BLaER1 treated with 17β-estradiol and CSF1 and Interleukin-3, amounts not matched to agents 10 nM and 100 nM (cell line): Measurements from ENCODE around the gene RHOU.
A peak's percentile ranks its signal among the peaks of the same experiment; 100 is the strongest.

Source experiments
- H3K27ac ChIP-seq, 11 experiments: shearing (Covaris generic); formaldehyde crosslinking; 2 replicates each; pipeline ENCODE4 v1.8.1; 2022
- H3K27me3 ChIP-seq, 11 experiments: shearing (Covaris generic); formaldehyde crosslinking; 2 replicates each; pipeline ENCODE4 v1.8.1; 2022
- H3K36me3 ChIP-seq, 11 experiments: shearing (Covaris generic); formaldehyde crosslinking; 2 replicates each; pipeline ENCODE4 v1.8.1; 2022
- H3K4me1 ChIP-seq, 10 experiments: shearing (Covaris generic); formaldehyde crosslinking; 2 replicates each; pipeline ENCODE4 v1.8.1; 2022
- H3K4me2 ChIP-seq, 11 experiments: shearing (Covaris generic); formaldehyde crosslinking; 2 replicates each; pipeline ENCODE4 v1.8.1; 2022
- H3K4me3 ChIP-seq, 10 experiments: shearing (Covaris generic); formaldehyde crosslinking; 2 replicates each; pipeline ENCODE4 v1.8.1; 2022
- H3K9ac ChIP-seq, 11 experiments: shearing (Covaris generic); formaldehyde crosslinking; 2 replicates each; pipeline ENCODE4 v1.8.1; 2022
- H3K9me3 ChIP-seq, 11 experiments: shearing (Covaris generic); formaldehyde crosslinking; replicated peaks in 1 of 11; 2 replicates each; pipeline ENCODE4 v1.8.1; 2022
- H4K20me1 ChIP-seq, 11 experiments: shearing (Covaris generic); formaldehyde crosslinking; 2 replicates each; pipeline ENCODE4 v1.8.1; 2022
- Cebpa-rat ChIP-seq, 11 experiments: shearing (Covaris generic); IDR thresholded peaks; 2 replicates each; pipeline ENCODE4 v1.8.1; 2022

The RHOU gene

DNA sequence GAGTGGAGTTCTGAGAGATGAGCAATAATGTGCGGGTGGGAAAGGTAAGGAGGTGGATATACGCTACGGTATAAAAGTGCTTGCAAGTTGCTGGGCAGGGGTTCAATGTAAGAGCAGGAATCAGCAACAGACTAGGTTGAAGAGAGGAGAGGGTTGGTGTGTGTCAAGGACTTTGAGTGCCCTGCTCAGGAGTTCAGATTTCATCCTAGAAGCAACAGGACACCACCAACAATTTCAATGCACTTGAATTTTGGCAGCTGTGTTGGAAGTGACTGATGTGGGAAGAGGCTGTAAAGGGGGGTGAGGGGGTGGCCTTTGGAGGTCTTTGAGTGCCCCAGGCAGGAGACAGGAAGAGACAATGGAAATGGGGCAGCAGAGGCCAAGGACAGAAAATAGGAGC is 57.3 kb downstream of the RHOU start:
- H3K27ac ChIP-seq, result peak overlapping the region in 1 of 11 experiments; percentile 29; a peak in 2 of 22 replicates
- peak overlapping the region in 3 of 10 experiments; percentile 1 to 40 (median 3); a peak in 4 of 20 replicates for H3K4me3 ChIP-seq
- no peaks in the 10 kb centered on the region for H3K27me3 ChIP-seq
- H3K4me1 ChIP-seq, result peaks cover 0 to 60% (median 40%) of the 10 kb centered on the region in 10 experiments; a peak in 17 of 20 replicates
- H3K9ac ChIP-seq, result peak overlapping the region in 3 of 11 experiments; percentile 17 to 48 (median 34); a peak in 3 of 22 replicates
- H3K36me3 ChIP-seq, result no peaks in the 10 kb centered on the region
- H4K20me1 ChIP-seq, result 0 out of 22 replicates have a peak, but pooled peaks cover 0 to 3% (median 0%) of the 10 kb centered on the region in 11 experiments
- no peak for TF ChIP-seq Cebpa-rat (IDR thresholded peaks at IDR 0.05)
- H3K4me2 ChIP-seq, result peak overlapping the region; percentile 7 to 90 (median 71); a peak in 21 of 22 replicates
- peaks cover 10 to 35% (median 22%) of the 10 kb centered on the region in 11 experiments; a peak in 21 of 22 replicates for H3K9me3 ChIP-seq

DNA sequence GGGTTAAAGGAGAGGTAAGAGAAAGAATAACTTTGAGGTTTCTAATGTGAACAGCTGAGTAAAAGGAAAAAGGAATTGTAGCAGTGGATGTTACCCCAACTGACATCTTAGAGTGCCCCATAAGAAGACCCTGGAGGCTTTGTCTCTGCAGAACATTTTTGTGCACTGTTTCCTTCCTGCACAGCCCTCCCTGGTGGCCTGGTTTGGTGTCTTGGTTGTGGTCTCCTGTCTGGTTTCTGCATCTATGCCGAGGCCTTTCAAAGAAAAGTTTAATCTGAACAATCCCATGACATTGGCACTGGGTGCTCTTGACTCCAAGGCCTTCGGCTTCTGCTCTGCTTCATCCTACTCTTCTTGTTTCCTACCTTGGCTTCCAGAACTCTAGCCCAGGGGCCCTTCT is 57.8 kb downstream of the RHOU start:
- Histone ChIP-seq H4K20me1 (0 out of 22 replicates have a peak, but pooled peaks cover 0 to 3% (median 0%) of the 10 kb centered on the region in 11 experiments), H3K27ac (peak overlapping the region in 1 of 11 experiments; percentile 29; a peak in 3 of 22 replicates), H3K36me3 (no peaks in the 10 kb centered on the region), H3K27me3 (no peaks in the 10 kb centered on the region), H3K4me1 (peaks cover 0 to 60% (median 40%) of the 10 kb centered on the region in 10 experiments; a peak in 17 of 20 replicates), H3K4me2 (peak overlapping the region; percentile 7 to 90 (median 71); a peak in 21 of 22 replicates), H3K9me3 (peaks cover 12 to 38% (median 26%) of the 10 kb centered on the region in 11 experiments; a peak in 21 of 22 replicates), H3K9ac (peak overlapping the region in 3 of 11 experiments; percentile 17 to 48 (median 34); a peak in 3 of 22 replicates), H3K4me3 (peak overlapping the region in 3 of 10 experiments; percentile 1 to 40 (median 3); a peak in 4 of 20 replicates)
- no peak for TF ChIP-seq Cebpa-rat (IDR thresholded peaks at IDR 0.05)

DNA sequence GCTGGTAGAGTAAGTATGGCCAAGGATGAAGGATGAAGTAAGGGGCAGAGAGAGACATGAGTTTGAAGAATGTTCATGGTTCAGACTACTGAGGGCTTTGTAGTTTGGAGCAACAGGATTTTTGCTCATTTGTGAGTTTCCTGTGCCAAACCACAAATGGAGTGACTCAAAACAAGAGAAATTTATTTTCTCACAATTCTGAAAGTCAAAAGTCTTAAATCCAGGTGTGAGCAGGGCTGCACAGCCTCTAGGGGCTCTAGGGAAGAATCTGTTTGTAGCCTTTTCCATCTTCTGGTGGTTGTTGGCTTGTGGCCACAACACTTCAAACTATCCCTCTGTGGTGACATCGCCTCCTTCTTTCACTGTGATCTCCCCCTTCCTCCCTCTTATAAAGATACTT is 58.9 kb downstream of the RHOU start:
- 0 out of 22 replicates have a peak, but pooled peaks cover 0 to 3% (median 0%) of the 10 kb centered on the region in 11 experiments for H4K20me1 ChIP-seq
- H3K27me3 ChIP-seq, result no peaks in the 10 kb centered on the region
- H3K4me2 ChIP-seq, result peak overlapping the region in 10 of 11 experiments; percentile 22 to 90 (median 76); a peak in 17 of 22 replicates
- no peak overlapping the region for H3K9ac ChIP-seq
- peaks cover 12 to 37% (median 23%) of the 10 kb centered on the region in 11 experiments for H3K9me3 ChIP-seq
- H3K4me3 ChIP-seq, result no peak overlapping the region
- peak overlapping the region in 1 of 11 experiments; percentile 29; a peak in 3 of 22 replicates for H3K27ac ChIP-seq
- H3K4me1 ChIP-seq, result peaks cover 0 to 60% (median 40%) of the 10 kb centered on the region in 10 experiments; a peak in 17 of 20 replicates
- peak in 1 of 11 experiments; percentile 49; a peak in 1 of 22 replicates for TF ChIP-seq Cebpa-rat (IDR thresholded peaks at IDR 0.05)
- no peaks in the 10 kb centered on the region for H3K36me3 ChIP-seq

DNA sequence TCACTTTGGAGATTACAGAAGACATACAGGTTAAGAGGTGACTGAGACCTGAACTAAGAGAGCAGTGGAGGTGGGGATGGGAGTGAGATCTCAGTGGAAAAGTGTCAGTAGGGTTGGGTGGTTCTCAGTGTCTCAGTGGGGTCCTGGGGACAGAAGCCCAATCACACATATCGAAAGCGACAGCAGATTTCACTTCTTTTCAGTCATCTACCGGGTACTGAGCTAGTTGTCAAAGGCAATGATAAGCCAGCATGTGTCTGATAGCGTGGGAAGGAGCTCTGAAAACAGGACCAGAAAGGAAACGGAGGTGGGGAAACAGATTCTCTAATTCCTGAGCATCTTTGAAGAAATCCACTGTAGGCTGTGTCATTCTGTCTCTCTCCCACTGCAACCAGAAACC is 59.5 kb downstream of the RHOU start:
- Histone ChIP-seq H4K20me1 (0 out of 22 replicates have a peak, but pooled peaks cover 0 to 3% (median 0%) of the 10 kb centered on the region in 11 experiments), H3K4me3 (no peak overlapping the region), H3K9me3 (peaks cover 17 to 43% (median 28%) of the 10 kb centered on the region in 11 experiments), H3K27me3 (no peaks in the 10 kb centered on the region), H3K4me2 (peak overlapping the region in 9 of 11 experiments; percentile 43 to 90 (median 82); a peak in 18 of 22 replicates), H3K9ac (no peak overlapping the region), H3K4me1 (peaks cover 6 to 60% (median 40%) of the 10 kb centered on the region in 10 experiments; a peak in 19 of 20 replicates), H3K36me3 (no peaks in the 10 kb centered on the region), H3K27ac (peak overlapping the region in 1 of 11 experiments; percentile 29; a peak in 1 of 22 replicates)
- TF ChIP-seq Cebpa-rat (IDR thresholded peaks at IDR 0.05), result no peak

DNA sequence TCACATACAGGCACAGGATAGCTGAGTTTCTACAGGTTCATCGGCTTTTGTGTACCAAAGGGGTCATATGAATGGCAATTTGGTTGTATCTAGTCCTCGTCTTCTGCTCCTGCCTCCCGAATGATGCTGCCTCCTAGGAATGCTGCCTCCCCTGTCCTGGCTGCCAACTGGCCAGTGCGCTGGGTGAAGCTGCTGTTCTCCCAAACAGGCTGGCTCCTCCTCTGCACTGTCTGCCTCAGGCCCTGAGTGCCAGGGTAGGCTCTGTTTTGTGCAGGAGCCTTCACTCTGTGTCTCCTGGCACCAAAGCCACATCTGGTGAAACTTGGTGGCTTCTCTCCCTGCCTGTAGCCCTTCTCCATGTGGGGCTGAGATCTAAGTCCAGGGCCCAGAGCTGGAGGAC is 60.3 kb downstream of the RHOU start:
- Histone ChIP-seq H3K4me2 (peak overlapping the region in 7 of 11 experiments; percentile 30 to 90 (median 82); a peak in 11 of 22 replicates), H3K27ac (no peak overlapping the region), H3K36me3 (no peaks in the 10 kb centered on the region), H3K9ac (no peak overlapping the region), H4K20me1 (0 out of 22 replicates have a peak, but pooled peaks cover 0 to 3% (median 0%) of the 10 kb centered on the region in 11 experiments), H3K9me3 (peaks cover 25 to 51% (median 36%) of the 10 kb centered on the region in 11 experiments), H3K27me3 (no peaks in the 10 kb centered on the region), H3K4me1 (peaks cover 13 to 56% (median 40%) of the 10 kb centered on the region in 10 experiments; a peak in 19 of 20 replicates), H3K4me3 (no peak overlapping the region)
- no peak for TF ChIP-seq Cebpa-rat (IDR thresholded peaks at IDR 0.05)
